ENCODE measurements around the gene MCM3AP. TPM values are rescaled to one million over a fixed set of nuclear protein-coding genes. Genes with fewer than 3 reads are reported as not detected.

The MCM3AP gene
- total and polyA plus RNA-seq, 9 of the 15 experiments (the other 6 are each of a cell fraction or from before 2014, with no cell fraction given): 6.5 to 179 (median 69.6) TPM

- TF ChIP-seq CEBPZ (IDR thresholded peaks at IDR 0.05; ENCODE audit: borderline replicate concordance, low read depth, low read length) (no peak), MAFG (tag; conservative IDR thresholded peaks at IDR 0.05) (no peak), PTBP1 (IDR thresholded peaks at IDR 0.05; ENCODE audit: low read depth, low read length) (no peak), ZBTB11 (CRISPR knock-in tag; IDR thresholded peaks at IDR 0.05) (peak in 1 of 3 experiments; percentile 60; a peak in 3 of 6 replicates), EWSR1 (IDR thresholded peaks at IDR 0.05; ENCODE audit: borderline replicate concordance, low read depth, partially characterized antibody) (no peak), SIRT6 (IDR thresholded peaks at IDR 0.05; ENCODE audit: low read depth, low read length) (no peak), THAP12 (CRISPR knock-in tag; IDR thresholded peaks at IDR 0.05) (peak; percentile 92), SIN3B (IDR thresholded peaks at IDR 0.05; ENCODE audit: low read depth) (no peak), NCOR1 (IDR thresholded peaks at IDR 0.05) (no peak; the same call in 1 of the 2 replicates), CSDE1 (IDR thresholded peaks at IDR 0.05) (no peak), KAT7 (CRISPR knock-in tag; IDR thresholded peaks at IDR 0.05; ENCODE audit: borderline replicate concordance) (no peak; the same call in 1 of the 2 replicates), HINFP (tag; conservative IDR thresholded peaks at IDR 0.05; ENCODE audit: low read depth) (no peak)
These were observed 39.1 kb upstream of the MCM3AP start (continued) for GRCh38 chr21:46324390-46325072.

Measured in K562 (cell line).